ENCODE data around the gene TBL1XR1.

DNA sequence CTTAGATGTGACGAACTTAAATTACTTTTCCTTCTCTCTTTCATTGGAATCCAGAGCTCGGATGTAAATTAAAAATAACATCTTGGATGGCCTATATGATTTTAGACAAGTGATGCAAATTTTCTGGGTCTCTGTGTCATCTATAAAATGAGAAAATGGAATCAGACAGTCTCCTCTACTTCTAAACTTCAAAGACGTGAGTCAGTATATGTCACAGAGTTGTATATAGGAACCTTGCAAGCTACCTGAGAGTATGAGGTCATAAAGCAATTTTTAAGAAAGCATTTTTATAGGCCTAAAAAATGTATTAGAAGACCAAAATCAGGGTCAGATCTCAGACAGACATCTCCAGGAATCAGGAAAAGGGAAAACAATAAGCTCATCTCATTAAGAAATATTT, 128.3 kb downstream of the TBL1XR1 start:
- TF ChIP-seq, protein P1, sequence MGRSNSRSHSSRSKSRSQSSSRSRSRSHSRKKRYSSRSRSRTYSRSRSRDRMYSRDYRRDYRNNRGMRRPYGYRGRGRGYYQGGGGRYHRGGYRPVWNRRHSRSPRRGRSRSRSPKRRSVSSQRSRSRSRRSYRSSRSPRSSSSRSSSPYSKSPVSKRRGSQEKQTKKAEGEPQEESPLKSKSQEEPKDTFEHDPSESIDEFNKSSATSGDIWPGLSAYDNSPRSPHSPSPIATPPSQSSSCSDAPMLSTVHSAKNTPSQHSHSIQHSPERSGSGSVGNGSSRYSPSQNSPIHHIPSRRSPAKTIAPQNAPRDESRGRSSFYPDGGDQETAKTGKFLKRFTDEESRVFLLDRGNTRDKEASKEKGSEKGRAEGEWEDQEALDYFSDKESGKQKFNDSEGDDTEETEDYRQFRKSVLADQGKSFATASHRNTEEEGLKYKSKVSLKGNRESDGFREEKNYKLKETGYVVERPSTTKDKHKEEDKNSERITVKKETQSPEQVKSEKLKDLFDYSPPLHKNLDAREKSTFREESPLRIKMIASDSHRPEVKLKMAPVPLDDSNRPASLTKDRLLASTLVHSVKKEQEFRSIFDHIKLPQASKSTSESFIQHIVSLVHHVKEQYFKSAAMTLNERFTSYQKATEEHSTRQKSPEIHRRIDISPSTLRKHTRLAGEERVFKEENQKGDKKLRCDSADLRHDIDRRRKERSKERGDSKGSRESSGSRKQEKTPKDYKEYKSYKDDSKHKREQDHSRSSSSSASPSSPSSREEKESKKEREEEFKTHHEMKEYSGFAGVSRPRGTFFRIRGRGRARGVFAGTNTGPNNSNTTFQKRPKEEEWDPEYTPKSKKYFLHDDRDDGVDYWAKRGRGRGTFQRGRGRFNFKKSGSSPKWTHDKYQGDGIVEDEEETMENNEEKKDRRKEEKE (IDR thresholded peaks at IDR 0.05), result no peak
- TF ChIP-seq NR2C2 (CRISPR knock-in tag; IDR thresholded peaks at IDR 0.05; ENCODE audit: borderline replicate concordance), result no peak
- TF ChIP-seq JUN (CRISPR knock-in tag; IDR thresholded peaks at IDR 0.05), result no peak
